ENCODE results near the gene UCKL1. TPM values are rescaled to one million over a fixed set of nuclear protein-coding genes. Genes with fewer than 3 reads are reported as not detected.

Gene UCKL1
- 31.5 TPM for total RNA-seq
- long read RNA-seq, partial matches to known transcripts, result 99 of 164 reads
- long read RNA-seq, other reads (novel, unspliced or antisense), result 65 of 164 reads

- peak; percentile 95 for DNase-seq
- peak; percentile 91 to 93 for ATAC-seq
- Histone ChIP-seq H3K9me3 (no peaks in the 10 kb centered on the region), H3K4me1 (peaks cover 57% of the 10 kb centered on the region), H3K27ac (peak within 1 kb of the TSS; percentile 90), H3K4me3 (peak within 1 kb of the TSS; percentile 86), H3K27me3 (ENCODE audit: low read depth) (no peaks in the 10 kb centered on the region), H3K36me3 (peaks cover 10% of the 10 kb centered on the region)
- TF ChIP-seq CTCF (IDR thresholded peaks at IDR 0.05), result no peak
- intact Hi-C loops (cut with DNase I), result no loop called here
Measured at GRCh38 chr20:63955827-63956663, at the start of gene UCKL1. TSS of gene UCKL1 (minus strand) at chr20:63956416. CDS start at chr20:63956372, 44 bp downstream.

GRCh38 chr20:64005394-64005793, 49.2 kb upstream of the UCKL1 start:
- intact Hi-C loops (cut with DNase I), result no loop called here
- TF ChIP-seq CTCF (IDR thresholded peaks at IDR 0.05), result no peak
- Histone ChIP-seq H3K4me1 (peaks cover 9% of the 10 kb centered on the region), H3K9me3 (no peaks in the 10 kb centered on the region), H3K36me3 (peaks cover 90% of the 10 kb centered on the region), H3K27ac (no peak overlapping the region), H3K27me3 (ENCODE audit: low read depth) (no peaks in the 10 kb centered on the region), H3K4me3 (no peak overlapping the region)
- ATAC-seq, result peak in 1 of 2 donors; percentile 18
- DNase-seq, result no peak

GRCh38 chr20:64003960-64004725, 47.9 kb upstream of the UCKL1 start:
- Histone ChIP-seq H3K9me3 (no peaks in the 10 kb centered on the region), H3K27me3 (ENCODE audit: low read depth) (no peaks in the 10 kb centered on the region), H3K4me1 (peaks cover 9% of the 10 kb centered on the region), H3K27ac (no peak overlapping the region), H3K36me3 (peaks cover 94% of the 10 kb centered on the region), H3K4me3 (no peak overlapping the region)
- intact Hi-C loops (cut with DNase I), result no loop called here
- peak; percentile 33 to 35 for ATAC-seq
- DNase-seq, result no peak
- no peak for TF ChIP-seq CTCF (IDR thresholded peaks at IDR 0.05)

GRCh38 chr20:64001607-64002011, 45.4 kb upstream of the UCKL1 start:
- no peaks in the 10 kb centered on the region for H3K27me3 ChIP-seq (ENCODE audit: low read depth)
- intact Hi-C loops (cut with DNase I), result no loop called here
- DNase-seq (no peak), ATAC-seq (no peak)
- peaks cover 9% of the 10 kb centered on the region for H3K4me1 ChIP-seq
- peaks cover 98% of the 10 kb centered on the region for H3K36me3 ChIP-seq
- H3K4me3 ChIP-seq, result no peak overlapping the region
- TF ChIP-seq CTCF (IDR thresholded peaks at IDR 0.05), result no peak
- H3K9me3 ChIP-seq, result no peaks in the 10 kb centered on the region
- H3K27ac ChIP-seq, result no peak overlapping the region

- ATAC-seq (no peak), DNase-seq (no peak)
- H3K4me3 ChIP-seq, result no peak overlapping the region
- H3K9me3 ChIP-seq, result no peaks in the 10 kb centered on the region
- H3K27me3 ChIP-seq (ENCODE audit: low read depth), result no peaks in the 10 kb centered on the region
- no peak for TF ChIP-seq CTCF (IDR thresholded peaks at IDR 0.05)
- H3K27ac ChIP-seq, result no peak overlapping the region
- H3K4me1 ChIP-seq, result peaks cover 9% of the 10 kb centered on the region
- H3K36me3 ChIP-seq, result peaks cover 98% of the 10 kb centered on the region
- intact Hi-C loops (cut with DNase I), result no loop called here
Measured at GRCh38 chr20:64000906-64001305, 44.7 kb upstream of the UCKL1 start.
